NCI-H187 treated with DMSO at 0.1 percent for 48 hours (cell line): Measurements from ENCODE around the gene ZNF302.
"Not testable (repeated sequence)": the region's sequence is repeated elsewhere in the genome, so short reads cannot be mapped to it uniquely, and the experiment has no call there.

ENCODE experiments used
- DNase-seq: peaks from one replicate; lab custom pipeline; 2025; lab: John Stamatoyannopoulos, UW

Gene ZNF302

DNA sequence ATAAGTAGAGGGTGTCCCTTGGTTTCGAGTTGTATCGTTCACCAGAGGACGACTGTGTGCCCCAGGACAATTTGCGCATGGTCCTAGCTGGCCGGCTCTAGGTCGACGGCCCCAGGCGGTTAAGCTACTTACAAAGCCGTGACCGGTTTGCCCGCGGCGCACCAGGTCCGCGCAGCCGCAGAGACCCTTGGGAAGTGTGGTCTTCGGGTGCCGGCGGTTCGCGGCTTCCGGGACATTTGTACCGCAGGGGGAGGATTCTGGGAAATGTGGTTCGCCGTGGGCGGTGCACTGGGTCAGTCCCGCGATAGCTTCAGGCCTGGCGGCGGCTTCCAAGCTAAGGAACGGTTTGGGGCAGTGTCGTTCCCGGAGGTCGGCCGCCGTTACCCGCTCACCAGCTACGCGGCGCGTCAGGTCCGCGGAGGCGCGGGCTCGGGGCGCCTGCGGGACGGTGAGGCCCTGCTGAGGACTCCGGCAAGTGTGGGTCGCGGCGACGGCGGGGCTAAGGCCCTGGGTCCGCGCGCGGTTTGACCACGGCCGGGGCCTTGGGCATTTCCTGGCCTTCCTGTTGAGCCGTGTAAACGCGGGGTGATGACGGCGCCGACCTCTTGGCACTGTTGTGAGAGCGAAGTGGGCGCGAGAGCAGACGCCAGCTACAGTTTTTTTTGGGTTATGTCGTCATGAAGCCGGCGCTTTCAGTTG is at the start of gene ZNF302:
TSS of gene ZNF302 (plus strand) at position 293 of the 699 bp plus-strand sequence. CDS start 1,127 bp downstream, outside the sequence.
- DNase-seq, result peak; percentile 83

DNA sequence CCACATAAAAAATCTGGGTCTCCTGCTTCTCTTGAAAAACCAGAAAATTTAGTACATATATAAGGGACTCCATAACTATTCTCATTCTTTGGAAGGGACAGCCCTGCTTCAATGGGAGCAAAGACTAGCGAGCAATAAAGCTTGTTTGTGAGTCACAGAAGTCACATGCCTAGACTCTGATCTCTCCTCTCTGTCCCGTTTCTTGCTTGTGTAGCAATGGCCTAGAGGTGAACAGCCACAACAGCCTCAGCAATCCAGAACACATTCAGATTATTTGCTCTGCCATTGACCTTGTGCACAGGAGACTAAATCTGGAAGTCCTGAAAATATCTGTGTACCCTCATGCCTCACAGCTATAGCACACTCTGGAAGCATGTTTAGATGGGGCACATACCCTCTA is 43.7 kb upstream of the ZNF302 start:
- no peak for DNase-seq

DNA sequence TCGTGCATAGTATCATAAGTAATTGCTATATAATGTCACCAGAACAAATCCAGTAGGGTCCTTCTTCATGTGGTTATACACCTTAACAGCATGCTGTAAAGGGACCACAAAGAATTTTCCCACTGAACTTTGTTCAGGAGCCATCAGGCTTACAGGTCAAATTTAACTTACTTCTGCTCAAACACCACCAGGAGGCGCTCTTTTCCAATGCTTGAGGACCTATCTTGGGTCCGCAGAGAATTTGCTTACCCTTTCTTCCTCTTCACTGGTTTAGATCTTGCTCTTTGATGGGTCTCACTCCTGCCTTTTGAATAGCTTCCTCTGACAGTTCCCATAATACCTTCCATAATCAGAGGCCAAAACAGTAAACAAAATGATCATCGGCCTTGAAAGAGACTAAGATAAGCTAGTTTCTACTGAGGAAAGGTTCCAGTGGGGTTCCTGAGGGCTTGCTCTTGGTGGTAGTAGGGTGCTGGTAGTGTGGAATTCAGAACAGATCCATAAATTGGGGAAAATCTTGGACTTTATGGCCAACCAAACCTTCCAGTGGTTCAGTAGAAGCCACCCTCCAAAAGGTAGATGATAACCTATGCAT is 37.9 kb upstream of the ZNF302 start:
- peak; percentile 46 for DNase-seq

DNA sequence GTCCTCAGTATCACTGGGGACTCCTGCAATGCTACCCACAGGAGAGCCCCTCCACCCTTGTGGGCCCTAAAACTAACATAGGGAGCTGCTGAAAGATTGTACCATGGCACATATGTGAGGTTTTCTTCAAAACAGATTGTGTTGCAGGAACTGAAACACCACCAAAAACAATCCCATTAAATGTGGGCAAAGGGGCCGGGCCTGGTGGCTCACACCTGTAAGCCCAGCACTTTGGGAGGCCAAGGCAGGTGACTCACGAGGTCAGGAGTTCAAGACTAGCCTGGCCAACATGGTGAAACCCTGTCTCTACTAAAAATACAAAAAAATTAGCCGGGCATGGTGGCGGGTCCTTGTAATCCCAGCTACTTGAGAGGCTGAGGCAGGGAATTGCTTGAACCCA is 35.2 kb upstream of the ZNF302 start:
- DNase-seq, result no peak

DNA sequence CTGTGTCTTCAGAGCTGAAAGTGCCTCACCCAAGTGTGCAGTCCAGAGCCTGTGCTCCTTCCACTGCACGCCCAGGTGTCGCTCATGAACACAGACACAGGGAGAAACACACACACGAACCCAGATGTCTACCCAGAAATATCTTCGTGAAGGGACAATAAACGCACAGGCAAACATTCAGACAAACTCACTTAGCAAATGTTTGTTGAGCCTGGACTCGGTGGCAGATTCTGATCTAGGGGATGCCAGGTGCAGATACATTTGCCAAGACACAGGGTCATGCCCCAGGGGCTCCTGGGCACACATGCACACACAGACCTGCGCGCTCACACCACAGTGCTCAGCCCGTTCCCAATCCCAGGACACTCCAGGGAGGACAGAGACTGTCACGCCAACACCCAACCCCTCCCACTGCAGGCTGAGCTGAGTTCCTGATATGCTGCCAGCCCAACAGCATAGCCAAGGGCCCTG is 32.5 kb upstream of the ZNF302 start:
- DNase-seq, result no peak

GRCh38 chr19:34645551-34645950 is 31.9 kb upstream of the ZNF302 start:
- no peak for DNase-seq

DNA sequence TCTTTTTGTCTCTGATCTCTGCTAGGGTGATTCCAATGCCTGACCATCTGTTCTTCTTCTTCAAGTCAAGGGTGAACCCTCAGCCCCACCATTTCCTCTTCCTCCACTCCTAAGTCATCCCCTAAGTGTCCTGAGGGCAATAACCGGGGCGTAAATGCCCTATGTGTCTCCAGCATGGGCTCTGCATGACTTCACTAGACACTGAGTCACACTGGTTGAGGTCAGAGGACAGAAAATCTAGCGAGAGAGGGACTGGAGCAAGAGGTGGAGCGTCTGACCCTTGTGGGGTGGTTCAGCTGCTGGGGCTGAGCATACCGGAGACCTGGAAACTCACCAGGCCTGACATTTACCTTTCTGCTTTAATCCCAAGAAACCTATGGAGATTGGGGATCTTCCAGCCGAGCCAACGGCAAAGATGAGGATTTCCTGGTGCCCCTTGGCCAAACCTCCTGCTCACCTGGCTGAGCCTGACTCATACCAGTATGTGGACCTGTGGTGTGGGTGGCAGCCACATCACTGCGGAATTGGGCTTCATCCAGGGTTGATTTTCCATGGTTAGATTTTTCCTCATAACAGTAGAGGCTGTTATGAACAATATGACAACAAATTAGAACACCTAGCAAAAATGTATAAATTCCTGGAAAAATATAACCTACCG is 27.5 kb upstream of the ZNF302 start:
- no peak for DNase-seq

DNA sequence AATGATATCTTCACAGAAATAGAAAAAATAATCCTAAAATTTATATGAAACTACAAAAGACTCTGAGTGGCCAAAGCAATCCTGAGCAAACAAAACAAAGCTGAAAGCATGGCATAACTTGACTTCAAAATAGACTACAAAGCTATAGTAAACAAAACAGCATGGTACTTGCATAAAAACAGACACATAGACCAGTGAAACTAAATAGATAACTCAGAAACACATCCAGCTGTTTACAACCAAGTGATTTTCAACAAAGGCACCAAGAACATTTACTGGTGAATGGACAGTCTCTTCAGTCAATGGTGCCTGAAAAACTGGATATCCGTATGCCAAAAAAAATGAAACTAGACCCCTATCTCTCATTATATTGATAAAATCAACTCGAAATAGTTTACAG is 25.7 kb upstream of the ZNF302 start:
- DNase-seq, result no peak

DNA sequence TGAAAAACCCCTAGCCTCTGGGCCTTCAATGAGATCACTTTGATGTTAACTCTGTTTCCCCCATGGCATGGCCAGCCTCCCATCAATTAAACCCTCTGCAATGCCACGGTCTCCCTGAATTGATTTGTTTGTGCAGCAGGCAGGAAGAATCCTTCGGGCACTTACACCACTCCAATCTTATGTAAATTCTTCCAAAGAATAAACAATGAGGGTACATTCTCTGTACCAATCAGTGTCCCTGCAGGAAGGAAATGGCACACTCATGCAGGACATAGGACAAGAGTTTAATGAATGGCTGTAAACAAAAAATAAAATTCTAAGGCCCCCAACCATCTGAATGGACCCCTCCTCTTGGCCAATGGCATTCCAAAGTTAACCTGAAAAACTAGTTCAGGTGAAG is 22.7 kb upstream of the ZNF302 start:
- no peak for DNase-seq

DNA sequence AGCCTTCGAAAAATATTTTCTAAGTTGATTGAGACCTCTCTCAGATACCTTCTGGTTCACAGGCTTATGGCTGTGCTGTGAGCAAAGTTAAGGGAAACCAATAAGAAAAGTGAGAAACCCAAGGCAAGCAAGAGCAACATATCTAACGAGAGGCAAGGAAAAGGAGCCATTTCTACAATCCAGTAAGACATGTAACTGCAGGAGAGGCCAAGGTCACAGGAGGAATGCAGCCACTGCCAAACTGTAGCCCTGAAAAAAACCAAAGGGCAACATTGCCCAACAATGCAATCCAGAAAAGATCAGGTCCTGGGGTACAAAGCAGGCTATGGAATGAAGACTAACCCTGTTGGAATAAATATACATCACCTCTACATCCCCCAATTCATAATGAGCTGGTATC is 21.8 kb upstream of the ZNF302 start:
- DNase-seq, result no peak

DNA sequence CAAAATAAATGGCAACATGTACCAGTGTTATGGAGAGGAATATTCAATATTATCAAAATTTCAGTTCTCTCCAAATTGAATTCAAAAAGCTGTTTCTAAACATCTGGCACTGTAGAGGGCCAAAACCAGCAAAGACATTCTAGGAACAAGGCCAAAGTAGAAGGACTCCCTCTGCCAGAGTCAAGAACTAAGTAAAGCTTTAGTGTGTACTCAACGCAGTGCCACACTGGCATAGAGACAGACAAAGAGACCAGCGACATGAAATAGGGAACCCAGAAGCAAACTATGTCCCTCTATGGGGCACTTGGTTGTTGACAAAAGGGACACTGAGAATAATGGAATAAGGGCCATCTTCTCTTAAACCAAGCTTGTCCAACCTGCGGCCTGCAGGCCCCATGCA is 16.1 kb upstream of the ZNF302 start:
- no peak for DNase-seq

DNA sequence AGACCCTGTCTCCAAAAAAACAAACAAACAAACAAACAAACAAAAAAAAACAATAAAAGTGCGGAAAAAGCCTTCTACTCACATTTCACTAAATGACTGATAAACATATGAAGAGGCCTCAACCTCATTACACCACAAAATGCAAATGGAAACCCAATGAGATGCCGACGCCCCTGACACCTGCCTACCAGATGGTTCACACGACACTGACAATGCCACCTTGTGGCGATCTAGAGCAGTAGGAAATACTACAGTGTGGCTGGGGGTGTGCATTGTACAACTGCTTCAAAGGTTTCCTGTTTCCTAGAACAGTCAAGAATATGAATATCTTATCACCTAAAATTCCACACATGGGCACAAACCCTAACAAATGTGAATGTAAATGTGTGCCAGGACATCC is 14.6 kb upstream of the ZNF302 start:
- no peak for DNase-seq

DNA sequence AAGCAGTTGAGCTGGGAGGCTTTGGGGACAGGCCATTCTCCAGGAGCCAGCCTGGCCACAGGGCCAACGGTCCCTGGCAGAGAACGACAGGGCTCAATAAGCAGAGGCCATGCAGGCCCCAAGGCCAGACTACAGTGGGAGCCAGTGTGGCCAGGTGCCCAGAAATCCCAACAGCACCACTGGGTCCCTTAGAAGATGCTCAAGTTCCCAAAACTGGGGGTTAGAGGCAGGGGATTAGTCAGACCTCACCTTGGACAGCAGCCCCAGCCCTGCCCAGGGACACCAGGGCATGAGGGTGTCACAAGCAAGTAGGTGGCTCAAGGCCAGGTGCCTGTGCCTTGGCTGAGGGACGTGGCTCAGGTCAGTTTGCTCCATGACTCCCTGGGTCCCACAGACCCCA is 13.3 kb upstream of the ZNF302 start:
- no peak for DNase-seq

GRCh38 chr19:34664870-34665269 is 12.6 kb upstream of the ZNF302 start:
- DNase-seq, result no peak

GRCh38 chr19:34665275-34665674 is 12.2 kb upstream of the ZNF302 start:
- DNase-seq, result not testable (repeated sequence)

DNA sequence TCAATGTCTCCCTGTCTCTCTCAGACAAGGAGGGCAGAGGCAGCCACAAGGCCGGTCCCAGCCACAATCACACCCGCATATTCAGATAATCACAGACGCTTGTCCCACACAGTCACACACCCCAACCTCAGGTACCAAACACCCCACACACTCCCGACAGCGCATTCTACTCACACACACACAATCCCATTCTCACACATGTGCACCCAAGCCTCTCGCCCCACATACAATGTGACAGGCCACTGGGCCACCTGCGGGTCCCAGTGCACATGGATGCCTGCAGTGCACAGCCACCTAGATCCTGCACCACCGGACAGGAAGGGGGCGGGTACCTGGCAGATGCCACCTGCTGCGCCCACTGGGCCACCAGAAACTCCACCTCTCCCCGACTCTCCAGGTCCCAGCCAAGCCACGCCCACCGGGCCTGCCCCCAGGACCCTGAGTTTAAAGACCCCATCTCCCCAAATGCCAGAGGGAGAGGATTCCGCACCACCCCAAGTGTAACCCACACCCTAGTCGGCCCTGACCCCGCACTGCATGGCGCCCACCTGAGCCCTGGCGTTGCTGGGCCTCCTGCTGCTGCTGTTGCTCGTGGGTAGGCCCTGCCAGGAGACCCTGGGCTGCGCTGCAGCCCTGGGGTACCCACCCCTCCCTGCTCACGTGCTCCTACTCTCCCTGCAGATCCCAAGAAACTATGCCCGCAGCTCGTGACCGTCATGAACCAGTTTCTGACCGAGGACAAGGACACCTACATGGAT is 11.1 kb upstream of the ZNF302 start:
- DNase-seq, result no peak

GRCh38 chr19:34666958-34667265 is 10.6 kb upstream of the ZNF302 start:
- DNase-seq, result no peak

GRCh38 chr19:34667349-34668076 is 10.0 kb upstream of the ZNF302 start:
- peak; percentile 15 for DNase-seq

GRCh38 chr19:34668077-34668689 is 9.3 kb upstream of the ZNF302 start:
- DNase-seq, result not testable (repeated sequence)

GRCh38 chr19:34668690-34669089 is 8.8 kb upstream of the ZNF302 start:
- not testable (repeated sequence) for DNase-seq

GRCh38 chr19:34669305-34669704 is 8.2 kb upstream of the ZNF302 start:
- no peak for DNase-seq

GRCh38 chr19:34671972-34672371 is 5.5 kb upstream of the ZNF302 start:
- no peak for DNase-seq
